PFSK-1 (cell line): ENCODE results near the gene TTLL5.

Experiments
- FOXP2 ChIP-seq: optimal IDR thresholded peaks from 2 replicates; pipeline ENCODE3; 2011; ENCODE audit warnings: borderline replicate concordance, control low read depth, inconsistent platforms; ENCODE audit not compliant: insufficient read depth; ENCODE audit errors: extremely low read length, extremely low read depth
- POLR2AphosphoS5 ChIP-seq: IDR thresholded peaks from 2 replicates; pipeline ENCODE4 v1.6.1; 2012; ENCODE audit warnings: low read depth, mild to moderate bottlenecking, control low read depth, low read length, moderate library complexity
- SIN3A ChIP-seq: IDR thresholded peaks from 2 replicates; pipeline ENCODE4 v1.6.1; 2012; ENCODE audit warnings: mild to moderate bottlenecking, low read length, moderate library complexity, borderline replicate concordance; ENCODE audit not compliant: insufficient read depth
- TAF1 ChIP-seq: IDR thresholded peaks from 2 replicates; pipeline ENCODE4 v1.6.1; 2012; ENCODE audit warnings: low read length, control low read depth, borderline replicate concordance; ENCODE audit not compliant: insufficient read depth
- TF ChIP-seq, protein P1 (sequence below), 2 experiments: IDR thresholded peaks; 2 replicates each; pipeline versions ENCODE4 v1.6.1 to v1.8.0; 2011 to 2012; ENCODE audit warnings: low read depth in 2 of 2, low read length in 2 of 2, control low read depth in 1 of 2, inconsistent platforms in 1 of 2, mild to moderate bottlenecking in 1 of 2, moderate library complexity in 1 of 2; ENCODE audit not compliant: insufficient read depth in 1 of 2

The TTLL5 gene

DNA sequence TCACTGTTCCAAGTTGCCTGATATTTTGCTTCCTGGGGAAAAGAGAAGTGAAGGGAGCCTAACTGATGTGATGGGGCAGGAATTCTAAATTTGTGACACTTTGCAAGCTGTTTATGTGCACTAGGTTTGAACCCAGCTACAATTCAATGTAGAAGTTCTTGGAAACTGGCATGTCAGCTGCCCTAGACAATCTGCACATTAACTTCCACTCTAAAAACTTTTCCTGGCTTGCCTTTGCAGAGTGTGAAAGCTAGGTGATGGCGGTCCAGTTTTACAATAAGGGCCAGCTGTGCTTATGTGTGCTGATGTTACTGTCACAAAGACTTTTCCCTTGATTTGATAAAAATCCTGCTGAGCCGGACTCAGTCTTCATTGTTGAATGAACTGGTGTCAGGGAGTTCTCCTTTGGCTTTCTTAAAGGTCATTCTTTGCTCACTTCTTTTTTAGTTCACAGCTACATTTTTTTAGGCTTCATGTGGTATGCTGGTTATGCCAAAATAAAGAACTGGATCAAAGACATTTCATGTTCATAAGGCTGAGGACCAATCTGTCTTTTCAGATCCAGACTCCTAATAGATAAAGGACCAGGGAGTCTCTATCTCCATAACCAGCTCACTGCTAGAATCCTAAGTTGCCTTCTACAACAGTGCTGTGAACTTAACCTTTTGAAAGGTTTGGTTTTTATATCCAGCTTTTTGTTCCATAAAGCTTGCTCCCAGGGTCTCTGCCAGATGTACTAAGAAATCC, 187.3 kb downstream of the TTLL5 start:
- TF ChIP-seq TAF1 (no peak), FOXP2 (no peak), SIN3A (no peak), POLR2AphosphoS5 (no peak)
- TF ChIP-seq, protein P1, sequence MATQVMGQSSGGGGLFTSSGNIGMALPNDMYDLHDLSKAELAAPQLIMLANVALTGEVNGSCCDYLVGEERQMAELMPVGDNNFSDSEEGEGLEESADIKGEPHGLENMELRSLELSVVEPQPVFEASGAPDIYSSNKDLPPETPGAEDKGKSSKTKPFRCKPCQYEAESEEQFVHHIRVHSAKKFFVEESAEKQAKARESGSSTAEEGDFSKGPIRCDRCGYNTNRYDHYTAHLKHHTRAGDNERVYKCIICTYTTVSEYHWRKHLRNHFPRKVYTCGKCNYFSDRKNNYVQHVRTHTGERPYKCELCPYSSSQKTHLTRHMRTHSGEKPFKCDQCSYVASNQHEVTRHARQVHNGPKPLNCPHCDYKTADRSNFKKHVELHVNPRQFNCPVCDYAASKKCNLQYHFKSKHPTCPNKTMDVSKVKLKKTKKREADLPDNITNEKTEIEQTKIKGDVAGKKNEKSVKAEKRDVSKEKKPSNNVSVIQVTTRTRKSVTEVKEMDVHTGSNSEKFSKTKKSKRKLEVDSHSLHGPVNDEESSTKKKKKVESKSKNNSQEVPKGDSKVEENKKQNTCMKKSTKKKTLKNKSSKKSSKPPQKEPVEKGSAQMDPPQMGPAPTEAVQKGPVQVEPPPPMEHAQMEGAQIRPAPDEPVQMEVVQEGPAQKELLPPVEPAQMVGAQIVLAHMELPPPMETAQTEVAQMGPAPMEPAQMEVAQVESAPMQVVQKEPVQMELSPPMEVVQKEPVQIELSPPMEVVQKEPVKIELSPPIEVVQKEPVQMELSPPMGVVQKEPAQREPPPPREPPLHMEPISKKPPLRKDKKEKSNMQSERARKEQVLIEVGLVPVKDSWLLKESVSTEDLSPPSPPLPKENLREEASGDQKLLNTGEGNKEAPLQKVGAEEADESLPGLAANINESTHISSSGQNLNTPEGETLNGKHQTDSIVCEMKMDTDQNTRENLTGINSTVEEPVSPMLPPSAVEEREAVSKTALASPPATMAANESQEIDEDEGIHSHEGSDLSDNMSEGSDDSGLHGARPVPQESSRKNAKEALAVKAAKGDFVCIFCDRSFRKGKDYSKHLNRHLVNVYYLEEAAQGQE (IDR thresholded peaks at IDR 0.05; ENCODE audit: insufficient read depth in 1 of 2, low read depth in 2 of 2, low read length in 2 of 2), result no peak

DNA sequence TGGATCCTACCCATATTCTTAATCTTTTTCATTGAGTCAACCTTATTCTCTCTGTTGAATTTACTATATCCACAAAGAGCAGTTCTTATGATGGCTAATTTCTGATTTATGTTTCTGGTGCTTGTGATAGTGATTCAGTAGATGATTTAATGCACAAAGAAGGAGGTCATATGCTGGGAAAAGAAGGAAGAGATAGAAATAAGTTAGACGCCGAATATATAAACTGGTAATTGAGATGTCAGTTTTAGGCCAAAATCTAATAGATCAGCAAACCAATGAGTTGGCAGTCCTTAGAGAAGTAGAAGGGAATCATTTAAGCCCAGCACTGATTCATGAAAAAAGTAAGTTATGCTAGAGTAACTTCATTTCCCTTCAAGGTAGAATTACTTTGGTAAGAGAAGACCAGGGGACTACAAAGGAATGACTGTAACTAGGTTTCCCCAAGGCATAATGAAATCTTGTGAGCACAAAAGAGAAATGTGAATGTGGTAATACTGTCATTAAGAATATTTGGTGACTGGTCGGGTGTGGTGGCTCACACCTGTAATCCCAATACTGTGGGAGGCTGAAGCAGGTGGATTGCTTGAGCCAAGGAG, 188.4 kb downstream of the TTLL5 start:
- no peak for TF ChIP-seq FOXP2
- TF ChIP-seq POLR2AphosphoS5, result no peak
- TF ChIP-seq SIN3A, result no peak
- no peak for TF ChIP-seq TAF1
- TF ChIP-seq, protein P1 (IDR thresholded peaks at IDR 0.05; ENCODE audit: insufficient read depth in 1 of 2, low read depth in 2 of 2, low read length in 2 of 2), result no peak

DNA sequence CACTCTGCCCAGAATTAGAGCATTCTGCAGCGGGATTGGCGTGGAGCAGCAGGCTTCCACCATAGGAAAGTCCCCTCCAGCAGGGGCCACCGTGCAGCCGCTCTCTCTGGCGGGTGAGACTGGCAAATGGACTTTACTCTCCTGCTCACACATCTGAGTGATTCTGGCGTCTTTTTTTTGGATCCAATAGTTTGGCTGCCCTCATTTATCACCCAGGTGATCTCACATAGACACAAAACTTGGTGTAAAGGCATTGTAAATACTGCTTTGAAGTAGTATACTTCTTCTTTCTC, 190.5 kb downstream of the TTLL5 start:
- TF ChIP-seq SIN3A (no peak), FOXP2 (no peak), POLR2AphosphoS5 (no peak), TAF1 (no peak)
- TF ChIP-seq, protein P1 (IDR thresholded peaks at IDR 0.05; ENCODE audit: insufficient read depth in 1 of 2, low read depth in 2 of 2, low read length in 2 of 2), result no peak

DNA sequence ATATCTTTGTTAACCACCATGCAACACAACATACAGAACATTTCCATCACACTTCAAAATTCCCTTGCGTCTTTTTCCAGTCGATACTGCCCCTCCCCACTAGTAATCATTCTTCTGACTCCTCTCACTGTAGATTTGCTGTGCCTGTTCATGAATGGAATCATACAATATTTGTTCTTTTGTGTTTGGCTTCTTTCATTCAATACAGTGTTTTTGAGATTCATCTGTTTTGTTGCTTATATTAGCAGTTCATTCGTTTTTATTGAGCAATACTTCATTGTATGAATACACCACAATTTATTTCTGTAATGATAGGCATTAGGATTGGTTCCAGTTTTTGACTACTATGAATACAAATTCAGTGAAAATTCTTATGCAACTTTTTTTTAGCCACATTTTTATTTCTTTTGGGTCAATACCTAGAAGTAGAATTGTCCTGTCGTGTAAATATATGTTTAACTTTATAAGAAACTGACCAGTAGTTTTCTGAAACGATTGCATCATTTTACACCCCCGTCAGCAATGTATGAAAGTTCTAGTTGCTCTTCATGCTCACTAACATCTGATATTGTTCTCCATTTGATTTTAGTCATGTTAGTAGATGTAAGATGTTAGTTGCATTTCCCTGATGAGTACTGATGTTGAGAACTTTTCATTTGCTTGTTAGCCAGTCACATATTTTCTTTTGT, 193.2 kb downstream of the TTLL5 start:
- no peak for TF ChIP-seq FOXP2
- TF ChIP-seq, protein P1 (IDR thresholded peaks at IDR 0.05; ENCODE audit: insufficient read depth in 1 of 2, low read depth in 2 of 2, low read length in 2 of 2), result no peak
- TF ChIP-seq TAF1, result no peak
- TF ChIP-seq SIN3A, result no peak
- no peak for TF ChIP-seq POLR2AphosphoS5

DNA sequence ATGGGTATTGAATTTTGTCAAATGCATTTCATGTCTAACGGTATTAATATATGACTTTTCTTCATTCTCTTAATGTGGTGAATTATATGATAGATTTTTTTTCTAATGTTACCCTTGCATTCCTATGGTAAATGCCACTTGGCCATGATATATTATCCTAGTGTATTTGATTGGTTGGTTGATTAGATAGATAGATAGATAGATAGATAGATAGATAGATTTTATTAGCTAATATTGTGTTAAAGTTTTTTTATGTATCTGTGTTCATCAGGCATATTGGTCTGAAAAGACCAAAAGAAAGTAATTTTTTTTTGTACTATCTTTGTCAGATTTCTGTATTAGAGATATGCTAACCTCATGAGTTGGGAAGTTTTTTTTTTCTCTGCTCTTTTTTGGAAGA, 196.2 kb downstream of the TTLL5 start:
- TF ChIP-seq TAF1, result no peak
- no peak for TF ChIP-seq SIN3A
- TF ChIP-seq, protein P1 (IDR thresholded peaks at IDR 0.05; ENCODE audit: insufficient read depth in 1 of 2, low read depth in 2 of 2, low read length in 2 of 2), result no peak
- no peak for TF ChIP-seq FOXP2
- TF ChIP-seq POLR2AphosphoS5, result no peak
